Urinary bladder (tissue), 4 donors: ENCODE results near the gene COBL. TPM values are rescaled to one million over a fixed set of nuclear protein-coding genes. Genes with fewer than 3 reads are reported as not detected.

Source experiments
- DNase-seq: peaks from one replicate; pipeline ENCODE4 v3.0.0-alpha.2; 2015; ENCODE audit errors: extremely low spot score
- H3K27ac ChIP-seq: one replicate; pipeline ENCODE4 v1.5.1; 2013; ENCODE audit warnings: low read depth, mild to moderate bottlenecking, moderate library complexity
- H3K36me3 ChIP-seq: one replicate; pipeline ENCODE4 v1.6.1; 2013; ENCODE audit warnings: mild to moderate bottlenecking, moderate library complexity; ENCODE audit not compliant: insufficient read depth
- H3K4me1 ChIP-seq: one replicate; pipeline ENCODE4 v1.6.1; 2013; ENCODE audit warnings: mild to moderate bottlenecking, moderate library complexity; ENCODE audit not compliant: insufficient read depth
- H3K4me3 ChIP-seq: one replicate; pipeline ENCODE4 v1.5.1; 2013; ENCODE audit warnings: low read depth, low read length
- WGBS: extraction: QIAGEN DNeasy Blood & Tissue Kit; methylation state at CpG from one replicate; pipeline ENCODE4 v1.1.7; 2013; 5-methylcytosine and 5-hydroxymethylcytosine counted together
- polyA plus RNA-seq: library from polyadenylated mRNA; stranded (reverse); fragments of 200-250 nt; gene quantifications from one replicate; pipeline ENCODE4 v1.2.3, GENCODE V29; 2013
- total RNA-seq: library from RNA; depleted of rRNA; stranded (reverse); fragments of >200 nt; gene quantifications from one replicate; pipeline ENCODE4 v1.2.3, GENCODE V29; 2014
- donor health status: healthy with polysubstance abuse.
- donor health status: healthy.

COBL gene
- total RNA-seq: 3.3 TPM
- 1.6 TPM for polyA plus RNA-seq

GRCh38 chr7:51316666-51317581, at the start of gene COBL:
COBL (minus strand) TSS chr7:51316809; CDS start chr7:51316633, 176 bp downstream.
- H3K4me3 ChIP-seq: peak within 1 kb of the TSS; percentile 64
- WGBS: 9% methylated on average over 94 of the region's 94 CpGs
- no peak for DNase-seq
- H3K36me3 ChIP-seq: no peaks in the 10 kb centered on the region
- no peaks in the 10 kb centered on the region for H3K4me1 ChIP-seq
- no peak within 1 kb of the TSS for H3K27ac ChIP-seq

- DNase-seq: no peak
- no peak overlapping the region for H3K27ac ChIP-seq
- no peaks in the 10 kb centered on the region for H3K4me1 ChIP-seq
- H3K4me3 ChIP-seq: no peak overlapping the region
- WGBS: 78% methylated on average over 7 of the region's 7 CpGs
- no peaks in the 10 kb centered on the region for H3K36me3 ChIP-seq
Observed at GRCh38 chr7:51366172-51366728, 49.6 kb upstream of the COBL start.

- Histone ChIP-seq H3K36me3 (no peaks in the 10 kb centered on the region), H3K27ac (no peak overlapping the region), H3K4me3 (no peak overlapping the region), H3K4me1 (no peaks in the 10 kb centered on the region)
- no peak for DNase-seq
- 74% methylated on average over 6 of the region's 6 CpGs for WGBS
Observed at GRCh38 chr7:51357821-51358220, 41.2 kb upstream of the COBL start.

GRCh38 chr7:51356849-51357516, 40.4 kb upstream of the COBL start:
- WGBS: 83% methylated on average over 12 of the region's 12 CpGs
- Histone ChIP-seq H3K36me3 (no peaks in the 10 kb centered on the region), H3K4me3 (no peak overlapping the region), H3K4me1 (no peaks in the 10 kb centered on the region), H3K27ac (no peak overlapping the region)
- DNase-seq: no peak

GRCh38 chr7:51354897-51355296, 38.3 kb upstream of the COBL start:
- H3K27ac ChIP-seq: no peak overlapping the region
- H3K4me3 ChIP-seq: no peak overlapping the region
- no peaks in the 10 kb centered on the region for H3K36me3 ChIP-seq
- DNase-seq: no peak
- 87% methylated on average over 5 of the region's 5 CpGs for WGBS
- H3K4me1 ChIP-seq: no peaks in the 10 kb centered on the region

- 94% methylated on average over 2 of the region's 2 CpGs for WGBS
- Histone ChIP-seq H3K4me1 (no peaks in the 10 kb centered on the region), H3K27ac (no peak overlapping the region), H3K4me3 (no peak overlapping the region), H3K36me3 (no peaks in the 10 kb centered on the region)
- no peak for DNase-seq
Observed at GRCh38 chr7:51354434-51354833, 37.8 kb upstream of the COBL start.

- WGBS: 81% methylated on average over 10 of the region's 10 CpGs
- no peak overlapping the region for H3K27ac ChIP-seq
- H3K4me1 ChIP-seq: no peaks in the 10 kb centered on the region
- no peaks in the 10 kb centered on the region for H3K36me3 ChIP-seq
- no peak overlapping the region for H3K4me3 ChIP-seq
- DNase-seq: no peak
Observed at GRCh38 chr7:51352174-51353100, 35.8 kb upstream of the COBL start.

GRCh38 chr7:51351661-51352060, 35.1 kb upstream of the COBL start:
- no peaks in the 10 kb centered on the region for H3K36me3 ChIP-seq
- no peaks in the 10 kb centered on the region for H3K4me1 ChIP-seq
- 86% methylated on average over 5 of the region's 5 CpGs for WGBS
- no peak overlapping the region for H3K4me3 ChIP-seq
- DNase-seq: no peak
- no peak overlapping the region for H3K27ac ChIP-seq

GRCh38 chr7:51350546-51350896, 33.9 kb upstream of the COBL start:
- 34% methylated on average over 1 of the region's 1 CpG for WGBS
- no peak for DNase-seq
- Histone ChIP-seq H3K36me3 (no peaks in the 10 kb centered on the region), H3K4me1 (no peaks in the 10 kb centered on the region), H3K27ac (no peak overlapping the region), H3K4me3 (no peak overlapping the region)

GRCh38 chr7:51349820-51350545, 33.4 kb upstream of the COBL start:
- no peak for DNase-seq
- H3K27ac ChIP-seq: no peak overlapping the region
- H3K36me3 ChIP-seq: no peaks in the 10 kb centered on the region
- 53% methylated on average over 8 of the region's 8 CpGs for WGBS
- no peaks in the 10 kb centered on the region for H3K4me1 ChIP-seq
- H3K4me3 ChIP-seq: no peak overlapping the region

GRCh38 chr7:51346126-51346525, 29.5 kb upstream of the COBL start:
- Histone ChIP-seq H3K36me3 (no peaks in the 10 kb centered on the region), H3K4me1 (no peaks in the 10 kb centered on the region), H3K4me3 (no peak overlapping the region), H3K27ac (no peak overlapping the region)
- WGBS: 68% methylated on average over 3 of the region's 3 CpGs
- no peak for DNase-seq

- WGBS: 69% methylated on average over 6 of the region's 6 CpGs
- no peak for DNase-seq
- Histone ChIP-seq H3K27ac (no peak overlapping the region), H3K36me3 (no peaks in the 10 kb centered on the region), H3K4me3 (no peak overlapping the region), H3K4me1 (no peaks in the 10 kb centered on the region)
Observed at GRCh38 chr7:51344406-51345138, 28.0 kb upstream of the COBL start.
